ENCODE measurements around the gene SF3A2.
A peak's percentile ranks its signal among the peaks of the same experiment; 100 is the strongest.
"Not testable (repeated sequence)": the region's sequence is repeated elsewhere in the genome, so short reads cannot be mapped to it uniquely, and the experiment has no call there.

Gene SF3A2

DNA sequence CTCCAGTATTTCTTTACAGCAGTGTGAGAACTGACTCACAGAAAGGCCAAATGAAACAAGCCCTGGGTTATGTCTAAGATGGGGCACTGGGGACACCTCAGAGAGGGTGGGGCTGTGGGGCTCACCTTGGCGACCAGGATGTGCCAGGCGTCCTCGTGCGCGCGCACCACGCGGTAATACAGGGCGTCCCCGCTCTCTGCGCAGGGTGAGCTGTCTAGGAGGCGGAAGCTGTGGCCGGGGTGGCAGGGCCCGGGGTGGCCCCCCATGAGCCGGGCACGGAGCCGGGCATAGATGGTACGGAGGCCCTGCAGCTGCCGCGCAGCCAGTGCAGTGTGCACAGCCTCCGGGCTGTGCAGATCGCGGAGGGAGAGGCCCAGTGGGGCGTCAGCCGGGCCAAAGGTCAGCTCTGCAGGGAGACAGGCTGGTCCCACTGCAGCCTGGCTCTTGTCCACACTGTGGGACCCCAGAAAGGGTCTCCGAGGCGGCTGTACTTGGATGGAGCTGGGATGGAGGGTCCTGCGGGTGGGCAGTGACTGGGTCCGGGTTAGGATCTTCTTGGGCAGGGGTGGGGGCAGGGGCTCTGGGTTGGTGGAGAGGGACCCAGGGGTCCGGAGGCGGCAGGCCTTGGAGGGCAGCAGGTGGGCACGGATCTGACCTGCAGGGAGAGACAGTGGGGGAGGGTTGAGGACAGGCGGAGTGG is 42.0 kb downstream of the SF3A2 start:
- no peak for DNase-seq (ENCODE audit: low read depth)
- H3K4me3 ChIP-seq (ENCODE audit: low read length) = no peak overlapping the region
- TF ChIP-seq, protein P1, sequence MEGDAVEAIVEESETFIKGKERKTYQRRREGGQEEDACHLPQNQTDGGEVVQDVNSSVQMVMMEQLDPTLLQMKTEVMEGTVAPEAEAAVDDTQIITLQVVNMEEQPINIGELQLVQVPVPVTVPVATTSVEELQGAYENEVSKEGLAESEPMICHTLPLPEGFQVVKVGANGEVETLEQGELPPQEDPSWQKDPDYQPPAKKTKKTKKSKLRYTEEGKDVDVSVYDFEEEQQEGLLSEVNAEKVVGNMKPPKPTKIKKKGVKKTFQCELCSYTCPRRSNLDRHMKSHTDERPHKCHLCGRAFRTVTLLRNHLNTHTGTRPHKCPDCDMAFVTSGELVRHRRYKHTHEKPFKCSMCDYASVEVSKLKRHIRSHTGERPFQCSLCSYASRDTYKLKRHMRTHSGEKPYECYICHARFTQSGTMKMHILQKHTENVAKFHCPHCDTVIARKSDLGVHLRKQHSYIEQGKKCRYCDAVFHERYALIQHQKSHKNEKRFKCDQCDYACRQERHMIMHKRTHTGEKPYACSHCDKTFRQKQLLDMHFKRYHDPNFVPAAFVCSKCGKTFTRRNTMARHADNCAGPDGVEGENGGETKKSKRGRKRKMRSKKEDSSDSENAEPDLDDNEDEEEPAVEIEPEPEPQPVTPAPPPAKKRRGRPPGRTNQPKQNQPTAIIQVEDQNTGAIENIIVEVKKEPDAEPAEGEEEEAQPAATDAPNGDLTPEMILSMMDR (conservative IDR thresholded peaks at IDR 0.05; ENCODE audit: low read length) = no peak

DNA sequence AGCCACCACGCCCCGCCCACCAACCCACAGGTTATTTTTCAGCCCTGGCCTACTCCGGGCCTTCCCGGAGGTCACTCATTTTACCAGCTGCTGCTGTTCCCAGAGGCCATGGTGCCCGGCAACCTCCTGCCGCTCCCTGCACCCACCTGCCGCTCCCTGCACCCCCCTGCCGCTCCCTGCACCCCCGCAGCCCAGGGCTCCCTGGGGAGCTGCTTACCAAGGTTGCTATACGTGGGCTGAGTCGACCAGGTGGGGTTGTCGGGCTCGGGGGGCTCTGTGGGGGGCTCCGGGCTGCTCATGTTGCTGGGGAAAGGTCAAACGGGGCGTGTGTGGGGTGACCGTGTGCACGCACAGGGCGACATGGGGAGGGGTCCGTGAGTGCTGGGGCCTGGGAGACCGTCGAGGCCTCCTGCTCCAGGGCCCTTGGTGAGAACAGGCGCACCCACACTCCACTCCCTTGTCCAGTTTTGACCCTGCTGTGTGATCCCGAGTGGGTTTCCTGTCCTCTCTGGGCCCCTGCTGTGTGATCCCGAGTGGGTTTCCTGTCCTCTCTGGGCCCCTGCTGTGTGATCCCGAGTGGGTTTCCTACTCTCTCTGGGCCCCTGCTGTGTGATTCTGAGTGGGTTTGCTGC is 44.1 kb downstream of the SF3A2 start:
- no peak overlapping the region for H3K4me3 ChIP-seq (ENCODE audit: low read length)
- TF ChIP-seq, protein P1 (conservative IDR thresholded peaks at IDR 0.05; ENCODE audit: low read length) = no peak
- no peak for DNase-seq (ENCODE audit: low read depth)

DNA sequence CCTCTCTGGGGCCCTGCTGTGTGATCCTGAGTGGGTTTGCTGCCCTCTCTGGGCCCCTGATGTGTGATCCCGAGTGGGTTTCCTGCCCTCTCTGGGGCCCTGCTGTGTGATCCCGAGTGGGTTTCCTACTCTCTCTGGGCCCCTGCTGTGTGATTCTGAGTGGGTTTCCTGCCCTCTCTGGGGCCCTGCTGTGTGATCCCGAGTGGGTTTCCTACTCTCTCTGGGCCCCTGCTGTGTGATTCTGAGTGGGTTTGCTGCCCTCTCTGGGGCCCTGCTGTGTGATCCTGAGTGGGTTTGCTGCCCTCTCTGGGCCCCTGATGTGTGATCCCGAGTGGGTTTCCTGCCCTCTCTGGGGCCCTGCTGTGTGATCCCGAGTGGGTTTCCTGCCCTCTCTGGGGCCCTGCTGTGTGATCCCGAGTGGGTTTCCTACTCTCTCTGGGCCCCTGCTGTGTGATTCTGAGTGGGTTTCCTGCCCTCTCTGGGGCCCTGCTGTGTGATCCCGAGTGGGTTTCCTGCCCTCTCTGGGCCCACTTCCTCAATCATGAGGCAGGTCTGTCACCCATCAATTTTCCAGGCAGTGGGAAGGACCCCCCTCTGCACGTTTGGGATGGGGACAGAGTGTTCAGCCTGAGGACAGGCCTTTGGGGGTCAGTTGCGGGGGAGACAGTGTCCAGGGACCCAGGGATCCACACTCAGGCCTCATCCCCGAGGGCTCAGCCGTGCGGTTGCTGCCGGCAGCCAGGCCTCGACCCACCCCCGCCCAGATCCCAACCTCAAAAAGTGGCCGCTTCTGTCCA is 44.8 kb downstream of the SF3A2 start:
- DNase-seq (ENCODE audit: low read depth); H3K4me3 ChIP-seq (ENCODE audit: low read length): not testable (repeated sequence)

DNA sequence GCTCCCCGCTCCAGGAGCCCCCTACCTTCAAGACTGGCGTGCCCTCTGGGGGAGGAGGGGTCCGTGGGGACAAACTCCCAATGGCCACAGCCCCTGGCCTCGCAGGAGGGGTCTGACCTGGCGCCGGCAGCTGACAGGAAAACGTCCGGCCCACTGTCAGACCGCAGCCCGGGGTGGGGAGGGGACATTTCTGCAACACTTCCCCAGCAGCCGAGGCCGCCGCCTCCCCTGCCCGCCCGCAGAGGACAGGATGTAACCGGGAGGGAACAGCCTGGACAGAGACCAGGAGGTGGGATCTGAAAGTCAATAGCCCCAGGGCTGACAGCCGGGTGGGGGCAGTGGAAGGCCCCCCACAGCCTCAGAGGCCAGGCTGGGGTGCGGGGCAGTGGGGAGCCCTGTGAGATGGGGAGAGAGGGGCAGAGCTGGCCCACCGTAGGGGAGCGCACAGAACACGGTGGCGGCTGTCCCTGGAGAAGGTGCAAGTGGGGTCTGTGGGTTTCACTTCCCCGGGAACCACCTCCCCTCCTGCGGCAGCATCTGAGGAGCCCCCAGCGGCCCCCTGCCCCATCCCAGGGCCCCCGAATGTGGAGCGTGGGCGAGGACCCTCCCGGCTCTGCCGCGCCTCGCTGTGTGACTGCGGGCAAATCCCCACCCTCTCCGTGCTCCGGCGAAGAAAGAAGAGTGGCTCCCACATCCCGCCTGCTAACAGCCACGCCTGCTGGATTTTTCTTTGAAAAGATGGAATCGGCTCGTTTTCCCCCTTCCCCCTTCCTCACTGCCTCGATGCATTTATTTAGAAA is 45.6 kb downstream of the SF3A2 start, which contains the start of gene PEAK3:
Gene PEAK3 (minus strand): TSS at position 114 of the 800 bp plus-strand sequence. CDS start 1,244 bp downstream, outside the sequence.
- no peak within 1 kb of the TSS for H3K4me3 ChIP-seq (ENCODE audit: low read length)
- TF ChIP-seq, protein P1 (conservative IDR thresholded peaks at IDR 0.05; ENCODE audit: low read length) = no peak
- DNase-seq (ENCODE audit: low read depth) = peak; percentile 39

DNA sequence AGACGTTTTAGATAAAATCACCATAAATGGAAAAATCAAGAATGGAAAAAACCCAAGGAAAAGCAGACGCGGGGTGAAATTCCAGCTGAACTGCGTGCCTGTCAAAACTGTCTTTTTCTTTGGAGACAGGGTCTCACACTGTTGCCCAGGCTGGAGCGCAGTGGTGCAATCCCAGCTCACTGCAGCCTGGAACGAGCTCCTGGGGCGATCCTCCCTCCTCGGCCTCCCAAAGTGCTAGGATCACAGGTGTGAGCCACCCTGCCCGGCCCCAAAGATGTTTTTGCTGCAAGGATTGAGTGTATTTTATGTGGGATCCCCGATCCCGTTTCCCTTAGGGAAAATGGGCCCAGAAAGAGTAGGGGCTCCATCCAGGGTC is 46.2 kb downstream of the SF3A2 start:
- no peak overlapping the region for H3K4me3 ChIP-seq (ENCODE audit: low read length)
- DNase-seq (ENCODE audit: low read depth) = no peak
- TF ChIP-seq, protein P1 (conservative IDR thresholded peaks at IDR 0.05; ENCODE audit: low read length) = no peak

DNA sequence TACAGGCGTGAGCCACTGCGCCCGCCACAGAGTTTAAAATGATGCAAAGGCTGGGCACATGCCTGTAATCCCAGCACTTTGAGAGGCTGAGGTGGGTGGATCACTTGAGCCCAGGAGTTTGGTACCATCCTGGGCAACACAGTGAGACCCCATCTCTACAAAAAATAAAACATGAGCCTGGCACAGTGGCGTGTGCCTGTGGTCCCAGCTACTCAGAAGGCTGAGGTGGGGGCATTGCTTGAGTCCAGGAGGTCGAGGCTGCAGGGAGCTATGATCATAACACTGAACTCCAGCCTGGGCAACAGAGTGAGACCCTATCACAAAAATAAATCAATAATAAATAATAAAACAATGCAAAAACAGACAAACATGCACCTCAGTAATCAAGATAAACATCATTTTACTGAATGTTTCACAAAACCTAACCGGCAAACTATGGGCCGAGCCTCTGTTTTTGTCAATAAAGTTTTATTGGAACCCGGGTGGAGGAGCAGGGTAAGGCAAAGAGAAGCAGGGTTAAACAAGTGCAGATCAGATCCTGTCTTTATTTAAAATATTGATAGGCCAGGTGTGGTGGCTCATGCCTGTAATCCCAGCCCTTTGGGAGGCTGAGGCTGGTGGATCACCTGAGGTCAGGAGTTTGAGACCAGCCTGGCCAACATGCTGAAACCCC is 47.3 kb downstream of the SF3A2 start:
- TF ChIP-seq, protein P1 (conservative IDR thresholded peaks at IDR 0.05; ENCODE audit: low read length) = no peak
- H3K4me3 ChIP-seq (ENCODE audit: low read length) = no peak overlapping the region
- DNase-seq (ENCODE audit: low read depth) = no peak
